HG03139 (cell line): Measurements from ENCODE around the gene SLC22A4.

Experiments
- ATAC-seq: cut with Tn5 transposase; IDR thresholded peaks from one replicate; pipeline ENCODE4 v1.9.1; 2021; ENCODE audit not compliant: unreplicated experiment

The SLC22A4 gene

DNA sequence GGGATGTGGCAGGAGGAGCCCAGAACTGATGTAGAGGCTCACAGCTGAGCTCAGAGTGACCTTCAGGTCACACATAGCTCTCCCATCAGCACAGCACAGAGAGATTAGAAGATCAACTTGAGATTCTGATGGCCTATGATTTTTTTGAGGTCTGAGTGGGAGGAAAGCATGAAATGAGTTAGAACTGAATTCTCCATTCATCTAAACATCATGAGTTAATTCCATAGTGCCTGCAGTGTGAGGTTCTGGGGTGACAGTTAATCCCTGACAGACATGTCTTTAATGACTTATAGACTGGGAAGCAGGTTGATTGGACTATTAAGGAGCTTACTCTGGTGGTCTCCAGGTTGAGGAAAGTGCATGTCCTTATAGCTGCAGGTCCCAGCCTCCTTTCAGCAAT, 97.7 kb downstream of the SLC22A4 start:
- ATAC-seq, result no peak

DNA sequence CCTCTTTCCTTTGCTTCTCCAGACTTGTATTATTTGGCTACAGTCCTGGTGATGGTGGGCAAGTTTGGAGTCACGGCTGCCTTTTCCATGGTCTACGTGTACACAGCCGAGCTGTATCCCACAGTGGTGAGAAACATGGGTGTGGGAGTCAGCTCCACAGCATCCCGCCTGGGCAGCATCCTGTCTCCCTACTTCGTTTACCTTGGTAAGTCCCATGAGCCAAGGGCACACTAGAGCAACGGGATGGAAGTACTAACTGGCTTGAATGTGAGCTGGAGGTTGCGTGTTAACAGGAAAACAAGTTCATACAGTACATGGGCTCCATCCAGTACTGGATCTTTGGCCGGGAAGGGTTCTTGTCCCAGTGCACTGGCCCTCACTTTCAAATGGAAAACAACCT, 98.2 kb downstream of the SLC22A4 start:
- no peak for ATAC-seq

DNA sequence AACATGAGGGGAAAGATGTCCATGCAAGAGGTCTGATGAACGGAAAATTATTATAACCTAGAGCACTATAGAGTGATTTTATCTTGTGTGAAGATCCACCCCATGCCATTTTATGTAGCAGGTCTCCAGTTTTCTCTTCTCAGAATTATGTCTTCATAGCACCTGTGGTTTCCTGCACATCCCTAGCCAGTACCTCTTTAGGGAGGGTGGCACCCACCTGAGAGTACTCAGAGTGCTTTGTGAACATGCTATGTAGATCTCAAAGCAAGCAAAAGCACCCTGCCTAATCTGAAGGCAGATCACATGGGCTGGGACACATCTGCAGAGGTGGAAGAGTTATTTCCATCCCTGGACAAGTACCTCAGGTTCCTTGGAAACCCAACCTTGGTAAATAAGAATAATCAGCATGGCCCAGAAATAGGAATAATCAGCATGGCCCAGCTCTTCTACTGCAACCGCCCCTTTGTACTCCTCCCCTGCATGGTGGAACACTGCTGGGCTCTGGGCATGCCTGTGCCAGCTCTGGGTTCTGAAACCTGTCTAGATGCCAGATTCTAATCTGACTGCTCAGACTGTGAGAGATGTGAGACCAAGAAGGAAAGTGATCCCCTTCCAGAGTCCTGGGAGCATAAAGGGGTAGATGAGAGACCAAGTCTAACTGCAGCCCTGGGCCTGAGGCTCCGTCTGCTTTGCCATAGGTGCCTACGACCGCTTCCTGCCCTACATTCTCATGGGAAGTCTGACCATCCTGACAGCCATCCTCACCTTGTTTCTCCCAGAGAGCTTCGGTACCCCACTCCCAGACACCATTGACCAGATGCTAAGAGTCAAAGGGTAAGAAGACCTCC, 99.0 kb downstream of the SLC22A4 start:
- ATAC-seq, result no peak
